HG02943 (cell line): Measurements from ENCODE around the gene RFX7.
"Not testable (repeated sequence)": the region's sequence is repeated elsewhere in the genome, so short reads cannot be mapped to it uniquely, and the experiment has no call there.

ENCODE experiments used
- ATAC-seq: cut with Tn5 transposase; IDR thresholded peaks from one replicate; pipeline ENCODE4 v1.9.1; 2021; ENCODE audit warnings: mild to moderate bottlenecking, low read depth, moderate library complexity; ENCODE audit not compliant: unreplicated experiment

RFX7 gene

DNA sequence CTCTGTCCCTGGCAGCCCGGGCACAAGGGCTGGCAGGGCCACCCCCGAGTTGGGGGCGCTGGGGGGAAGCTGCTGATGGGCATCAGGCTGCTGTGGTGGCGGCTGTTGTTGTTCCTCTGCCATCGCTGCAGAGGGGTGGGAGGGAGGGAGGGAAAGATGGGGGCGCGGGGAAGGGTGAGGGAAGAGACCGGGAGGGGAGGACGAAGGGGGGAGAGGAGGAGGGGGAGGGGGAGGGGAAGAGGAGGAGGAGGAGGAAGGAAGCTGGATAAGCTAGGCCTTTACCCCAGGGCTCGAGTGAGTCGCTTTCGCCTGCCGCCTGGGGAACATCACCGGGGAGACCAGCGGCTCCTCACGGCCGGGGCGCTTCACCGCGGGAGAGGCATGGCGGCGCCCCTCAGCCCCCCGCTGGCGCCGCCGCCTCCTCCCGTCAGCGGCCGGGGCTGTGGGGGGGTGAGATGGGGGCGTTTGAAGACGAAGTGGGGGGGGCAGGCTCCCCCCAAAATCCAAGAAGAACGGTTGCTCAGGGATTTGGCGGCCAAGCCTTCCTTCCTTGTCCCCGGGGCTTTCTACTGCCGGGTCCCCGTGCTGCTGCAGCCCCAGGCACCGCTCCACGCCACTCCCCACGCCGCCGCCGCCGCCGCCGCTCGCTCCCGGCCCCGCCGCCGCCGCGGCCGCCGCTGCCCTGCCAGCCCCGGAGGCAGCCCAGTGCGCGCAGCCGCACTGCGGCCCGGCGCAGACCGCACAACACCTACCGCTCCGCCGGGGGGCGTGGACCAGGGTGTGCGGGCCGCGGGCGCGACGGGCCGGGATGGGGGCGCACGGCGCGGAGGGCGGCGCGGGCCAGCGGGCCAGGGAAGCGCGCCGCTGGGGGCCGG is at the start of gene RFX7:
Gene RFX7 (minus strand): TSS at position 717 of the 875 bp plus-strand sequence. CDS start 594 bp downstream, at position 123.
- ATAC-seq = peak; percentile 44

DNA sequence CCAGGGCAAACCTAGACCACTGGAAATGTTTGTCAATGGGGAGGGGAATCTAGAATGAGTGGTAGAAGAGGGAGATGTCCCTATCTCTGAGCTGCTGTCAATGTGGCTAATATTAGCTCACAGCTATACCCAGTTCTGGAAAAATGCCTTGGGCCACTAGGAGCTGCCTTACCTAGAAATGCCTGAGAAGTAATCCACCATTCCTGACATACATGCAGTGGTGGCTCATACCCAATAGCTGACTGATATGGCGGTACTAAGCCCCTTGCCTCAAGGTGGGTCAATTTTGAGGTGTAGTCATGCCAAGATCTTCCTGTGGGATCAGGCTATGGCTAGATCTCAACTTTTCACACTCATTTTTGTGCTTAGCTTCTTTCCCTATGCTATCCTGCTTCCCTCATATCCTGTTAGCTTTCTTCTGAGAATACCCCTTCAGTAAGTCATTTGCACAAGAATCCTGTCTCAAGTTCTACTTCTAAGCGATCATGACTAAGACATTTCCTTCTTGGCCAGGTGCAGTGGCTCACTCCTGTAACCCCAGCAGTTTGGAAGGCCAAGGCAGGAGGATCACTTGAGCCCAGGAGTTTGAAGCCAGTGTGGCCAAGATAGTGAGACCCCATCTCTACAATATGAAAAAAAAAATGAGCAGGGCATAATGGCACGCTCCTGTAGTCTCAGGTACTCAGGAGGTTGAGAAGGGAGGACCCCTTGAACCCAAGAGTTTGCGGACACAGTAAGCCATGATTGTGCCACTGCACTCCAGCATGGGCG is 49.1 kb upstream of the RFX7 start:
- ATAC-seq = no peak

- no peak for ATAC-seq
Observed at GRCh38 chr15:56291741-56292140, 48.1 kb upstream of the RFX7 start.

DNA sequence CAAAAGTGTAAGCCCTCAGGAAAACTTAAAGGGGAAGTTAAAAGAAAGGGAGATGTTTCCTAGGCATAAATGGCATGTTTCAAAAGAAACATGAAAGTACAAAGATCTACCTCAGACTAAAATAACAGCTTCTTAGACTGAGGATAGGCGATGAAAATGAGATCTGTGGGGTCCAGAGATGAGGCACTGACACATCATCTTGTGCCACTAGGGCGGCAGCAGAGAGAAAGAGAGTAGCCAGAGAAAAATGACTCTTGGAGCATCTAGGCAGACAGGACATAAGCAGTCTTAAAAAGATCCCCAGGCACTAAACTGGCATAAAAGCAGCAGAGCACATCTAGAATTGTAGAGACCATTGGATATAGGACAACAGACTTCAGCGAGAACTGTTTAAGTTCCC is 42.5 kb upstream of the RFX7 start:
- no peak for ATAC-seq

GRCh38 chr15:56281145-56281544 is 37.5 kb upstream of the RFX7 start:
- ATAC-seq = no peak

- ATAC-seq = no peak
Observed at GRCh38 chr15:56273724-56274123, 30.0 kb upstream of the RFX7 start.

GRCh38 chr15:56272454-56272853 is 28.8 kb upstream of the RFX7 start:
- ATAC-seq = no peak

- ATAC-seq = not testable (repeated sequence)
Observed at GRCh38 chr15:56266465-56266864, 22.8 kb upstream of the RFX7 start.

- ATAC-seq = no peak
Observed at GRCh38 chr15:56261854-56262509, 18.3 kb upstream of the RFX7 start.

GRCh38 chr15:56257306-56257705 is 13.6 kb upstream of the RFX7 start:
- not testable (repeated sequence) for ATAC-seq

DNA sequence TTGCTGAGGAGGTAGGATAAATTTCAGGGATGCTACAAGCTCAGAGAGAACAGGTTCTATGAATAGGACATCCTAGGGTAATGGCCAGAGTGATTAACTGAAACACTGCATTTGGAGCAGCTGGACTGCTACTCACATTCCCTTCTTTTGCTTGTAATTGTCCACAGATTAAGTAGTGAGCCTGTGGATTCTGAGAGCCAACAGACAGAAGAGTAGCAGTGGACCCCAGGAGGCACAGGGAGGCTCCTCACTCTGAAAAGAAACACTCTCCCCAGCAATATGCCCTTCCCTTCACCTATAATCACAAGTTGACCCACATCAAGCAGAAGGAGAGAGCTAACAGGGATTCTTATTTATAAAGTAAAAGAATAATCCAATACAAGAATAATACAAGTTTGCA is 10.6 kb upstream of the RFX7 start:
- no peak for ATAC-seq

DNA sequence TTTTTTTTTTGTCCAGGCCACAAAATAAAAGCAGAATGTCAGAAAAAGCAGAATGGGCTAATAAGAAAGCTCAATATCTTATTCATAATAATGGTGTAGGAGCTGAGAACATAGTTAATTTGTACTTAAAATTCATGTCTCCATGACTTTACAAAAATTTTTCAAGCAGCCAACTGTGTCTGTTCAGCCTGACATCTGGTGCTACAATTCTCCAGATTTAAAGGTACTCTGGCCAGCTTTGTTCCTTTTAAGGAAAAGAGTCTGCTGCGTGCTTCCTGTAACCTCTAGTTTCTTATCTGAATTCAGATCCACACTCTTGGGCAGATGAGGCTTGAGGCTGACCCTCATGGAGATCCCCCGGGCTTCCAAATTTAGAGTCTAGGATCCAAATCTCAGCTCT is 8.7 kb upstream of the RFX7 start:
- ATAC-seq = no peak

GRCh38 chr15:56251315-56252095 is 7.8 kb upstream of the RFX7 start:
- no peak for ATAC-seq

DNA sequence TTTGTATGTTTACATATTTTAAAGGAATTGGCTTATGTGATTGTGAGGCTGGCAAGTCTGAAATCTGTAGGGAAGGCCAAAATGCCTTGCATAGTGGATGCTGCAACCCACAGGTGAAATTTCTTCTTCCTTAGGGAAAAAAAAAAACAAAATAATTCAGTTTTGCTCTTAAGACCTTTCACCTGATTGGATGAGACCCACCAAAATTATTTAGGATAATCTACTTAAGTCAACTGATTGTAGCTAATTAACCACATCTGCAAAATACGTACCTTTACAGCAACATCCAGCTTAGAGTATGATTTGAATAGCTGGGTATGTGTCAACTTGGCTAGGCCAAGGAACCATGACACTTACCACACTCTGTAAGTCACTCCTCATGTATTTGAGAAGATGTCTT is 6.9 kb upstream of the RFX7 start:
- no peak for ATAC-seq

DNA sequence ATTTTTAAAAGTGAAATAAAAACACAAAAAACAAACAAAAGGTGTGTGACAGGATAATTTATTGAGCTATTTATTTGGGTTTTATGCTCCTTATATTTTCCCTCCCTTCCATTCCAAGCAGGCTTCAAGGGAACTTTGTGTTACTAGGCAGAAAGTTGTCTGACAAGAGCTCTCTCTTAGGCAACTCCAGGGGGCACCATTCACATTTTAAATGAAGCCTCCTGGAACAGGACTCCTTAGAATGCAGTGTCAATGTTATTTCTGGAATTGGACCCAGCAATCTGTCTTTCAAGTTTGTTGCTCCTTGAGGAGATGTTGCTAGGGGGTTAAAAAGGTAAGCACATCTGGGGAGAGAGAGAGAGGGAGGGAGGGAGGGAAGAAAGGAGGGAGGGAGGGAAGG is 5.4 kb upstream of the RFX7 start:
- ATAC-seq = no peak

DNA sequence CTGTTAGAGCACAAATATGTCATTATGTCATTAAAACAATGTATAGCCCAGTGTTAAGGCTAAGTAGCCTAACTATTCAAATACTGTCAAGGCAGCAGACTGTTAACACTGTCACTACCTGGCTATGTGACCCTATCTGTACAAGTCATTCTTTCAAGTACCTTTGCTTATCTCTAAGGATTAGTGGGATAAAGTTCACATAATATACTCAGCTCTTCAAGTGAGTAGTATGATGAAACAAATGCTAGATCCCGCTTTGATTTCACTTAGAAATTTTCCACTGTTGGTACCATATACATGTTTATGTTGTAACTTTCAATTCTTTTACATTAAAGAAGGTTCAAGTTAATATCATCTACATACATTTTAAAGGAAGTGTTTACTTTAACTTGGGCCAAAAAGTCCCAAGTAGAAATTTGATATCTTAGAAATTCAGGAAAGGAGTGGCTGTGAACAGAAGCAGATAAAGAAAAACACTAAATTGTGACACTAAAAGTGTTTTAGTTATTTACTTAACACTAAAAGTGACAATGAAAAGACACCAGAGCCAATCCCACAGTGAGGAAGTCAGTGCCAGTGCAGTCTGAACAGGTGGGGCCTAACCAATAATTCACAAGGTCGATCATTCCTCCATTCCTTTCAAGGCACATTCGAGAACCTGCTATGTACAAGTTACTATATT is 4.8 kb upstream of the RFX7 start:
- no peak for ATAC-seq

GRCh38 chr15:56247266-56247665 is 3.6 kb upstream of the RFX7 start:
- no peak for ATAC-seq

DNA sequence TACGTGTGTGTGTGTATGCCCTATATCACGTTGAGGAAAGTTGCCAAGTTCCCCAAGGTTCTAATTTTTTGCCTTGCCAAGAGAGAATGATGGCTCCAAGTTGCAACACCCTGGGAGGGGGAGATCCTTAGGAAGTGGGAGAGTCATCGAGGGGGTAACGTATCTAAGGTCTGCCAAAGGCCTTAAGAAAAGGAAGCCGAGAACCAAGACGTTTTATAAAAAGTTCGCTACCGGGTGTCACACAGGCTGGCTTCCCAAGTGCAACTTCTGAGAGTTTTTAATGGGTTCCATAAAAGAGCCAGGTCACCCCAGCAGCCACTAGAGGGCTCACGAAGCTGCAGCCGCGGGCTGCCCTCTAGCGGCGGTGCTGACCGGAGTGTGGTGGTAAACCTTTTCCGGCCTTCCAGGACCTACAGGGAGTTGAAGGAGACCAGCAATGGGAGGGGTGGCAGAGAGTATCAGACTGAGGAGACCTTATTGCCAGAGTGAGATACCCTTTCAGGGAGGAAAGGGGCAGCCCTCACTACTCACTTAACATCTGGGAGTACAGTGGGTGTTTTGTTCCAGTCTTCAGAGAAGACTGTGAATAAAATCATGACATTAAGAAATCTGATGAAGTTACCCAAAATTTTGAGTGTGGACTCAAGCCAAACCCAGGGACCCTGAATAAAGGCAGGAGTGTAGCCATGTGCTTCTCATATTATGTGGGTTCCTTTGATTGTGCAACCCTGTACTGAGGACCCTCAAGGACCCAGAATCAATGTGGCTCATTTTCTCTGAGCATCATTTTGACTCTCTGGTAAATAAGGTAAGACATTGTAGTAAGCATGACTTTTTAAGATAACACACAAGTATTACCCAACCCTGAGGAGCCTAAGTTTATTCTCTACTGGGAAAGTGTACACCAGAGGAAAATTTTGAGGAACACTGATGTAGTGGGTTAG is 2.5 kb upstream of the RFX7 start:
- ATAC-seq = peak; percentile 66
